Measurements from ENCODE around the gene PRPF19. TPM values are rescaled to one million over a fixed set of nuclear protein-coding genes. Genes with fewer than 3 reads are reported as not detected.

Gene PRPF19
- total and polyA plus RNA-seq, 2 of the 13 experiments (the other 11 are each of a cell fraction or from before 2014, with no cell fraction given), result 27.4 to 91.1 TPM

GRCh38 chr11:60880643-60881282, 25.6 kb downstream of the PRPF19 start (continued):
- TF ChIP-seq ZEB1 (IDR thresholded peaks at IDR 0.05; ENCODE audit: insufficient replicate concordance, low read depth) (peak; percentile 23), TEF (CRISPR knock-in tag; IDR thresholded peaks at IDR 0.05) (no peak), CBX1 (IDR thresholded peaks at IDR 0.05; ENCODE audit: low read depth) (no peak), ZNF30 (CRISPR knock-in tag; IDR thresholded peaks at IDR 0.05) (no peak), STAT6 (CRISPR knock-in tag; IDR thresholded peaks at IDR 0.05; ENCODE audit: borderline replicate concordance) (peak; percentile 78; the same call in 1 of the 2 replicates), BORCS8-MEF2B (CRISPR knock-in tag; IDR thresholded peaks at IDR 0.05) (peak; percentile 77), PCBP2 (optimal IDR thresholded peaks at IDR 0.05; ENCODE audit: low read depth, low read length, poor library complexity, severe bottlenecking) (no peak), ZFP36L2 (CRISPR knock-in tag; IDR thresholded peaks at IDR 0.05) (no peak), KIAA2018 (CRISPR knock-in tag; IDR thresholded peaks at IDR 0.05; ENCODE audit: borderline replicate concordance) (no peak), HNRNPUL1 (IDR thresholded peaks at IDR 0.05; ENCODE audit: low read depth, low read length) (no peak), TCF7L2 (IDR thresholded peaks at IDR 0.05; ENCODE audit: low read depth, low read length) (no peak), DRAP1 (CRISPR knock-in tag; IDR thresholded peaks at IDR 0.05) (peak; percentile 63; the same call in 1 of the 2 replicates), SRSF9 (IDR thresholded peaks at IDR 0.05; ENCODE audit: borderline replicate concordance, insufficient read depth, low read depth, low read length, poor library complexity, severe bottlenecking) (no peak), ZNF12 (CRISPR knock-in tag; IDR thresholded peaks at IDR 0.05) (peak; percentile 80; the same call in 1 of the 2 replicates), REXO4 (CRISPR knock-in tag; IDR thresholded peaks at IDR 0.05; ENCODE audit: borderline replicate concordance) (no peak), ZNF616 (CRISPR knock-in tag; IDR thresholded peaks at IDR 0.05; ENCODE audit: low read depth) (no peak), HOXA5 (CRISPR knock-in tag; IDR thresholded peaks at IDR 0.05) (peak; percentile 83)

Measured in HepG2 (cell line).